ENCODE results near the gene ANKRD17.
"Not testable (repeated sequence)": the region's sequence is repeated elsewhere in the genome, so short reads cannot be mapped to it uniquely, and the experiment has no call there.

The ANKRD17 gene

GRCh38 chr4:73258686-73259570 lies at the start of gene ANKRD17:
Gene ANKRD17 (minus strand): TSS chr4:73258798. CDS start chr4:73258668, 130 bp downstream.
- DNase-seq: peak; percentile 76 to 81

- DNase-seq: peak; percentile 67 to 71
Measured at GRCh38 chr4:73308286-73308685, 49.7 kb upstream of the ANKRD17 start.

- no peak for DNase-seq
Measured at GRCh38 chr4:73303711-73304110, 45.1 kb upstream of the ANKRD17 start.

GRCh38 chr4:73299548-73300280 lies 41.1 kb upstream of the ANKRD17 start:
- no peak for DNase-seq

- not testable (repeated sequence) for DNase-seq
Measured at GRCh38 chr4:73292661-73293060, 34.1 kb upstream of the ANKRD17 start.

- DNase-seq: no peak
Measured at GRCh38 chr4:73281982-73282381, 23.4 kb upstream of the ANKRD17 start.

GRCh38 chr4:73281396-73281795 lies 22.8 kb upstream of the ANKRD17 start:
- no peak for DNase-seq

GRCh38 chr4:73277201-73277600 lies 18.6 kb upstream of the ANKRD17 start:
- DNase-seq: no peak

GRCh38 chr4:73275318-73275654 lies 16.7 kb upstream of the ANKRD17 start:
- no peak for DNase-seq

- DNase-seq: no peak
Measured at GRCh38 chr4:73272816-73273215, 14.2 kb upstream of the ANKRD17 start.

- no peak for DNase-seq
Measured at GRCh38 chr4:73267050-73267449, 8.5 kb upstream of the ANKRD17 start.

- DNase-seq: peak in 1 of 2 experiments; percentile 20
Measured at GRCh38 chr4:73259571-73260090, 1.0 kb upstream of the ANKRD17 start.

- no peak for DNase-seq
Measured at GRCh38 chr4:73258436-73258685, 237 bp downstream of the ANKRD17 start.

GRCh38 chr4:73257651-73258435 lies 755 bp downstream of the ANKRD17 start:
- DNase-seq: peak; percentile 14 to 21

GRCh38 chr4:73257234-73257633 lies 1.4 kb downstream of the ANKRD17 start:
- peak; percentile 75 to 85 for DNase-seq

- not testable (repeated sequence) for DNase-seq
Measured at GRCh38 chr4:73255847-73256246, 2.8 kb downstream of the ANKRD17 start.

GRCh38 chr4:73252001-73252400 lies 6.6 kb downstream of the ANKRD17 start:
- no peak for DNase-seq

- no peak for DNase-seq
Measured at GRCh38 chr4:73251384-73251783, 7.2 kb downstream of the ANKRD17 start.

GRCh38 chr4:73250642-73251041 lies 8.0 kb downstream of the ANKRD17 start:
- DNase-seq: no peak

- DNase-seq: no peak
Measured at GRCh38 chr4:73248821-73249220, 9.8 kb downstream of the ANKRD17 start.

- no peak for DNase-seq
Measured at GRCh38 chr4:73248416-73248815, 10.2 kb downstream of the ANKRD17 start.

- no peak for DNase-seq
Measured at GRCh38 chr4:73247100-73247499, 11.5 kb downstream of the ANKRD17 start.

- no peak for DNase-seq
Measured at GRCh38 chr4:73245955-73246354, 12.6 kb downstream of the ANKRD17 start.

All from AML-193 (cell line).